Bronchial epithelial cell (primary cell): ENCODE data around the gene MRPS25. TPM values are rescaled to one million over a fixed set of nuclear protein-coding genes. Genes with fewer than 3 reads are reported as not detected.

Experiments
- DNase-seq: peaks from one replicate; pipeline ENCODE4 v3.0.0-alpha.2; 2010; ENCODE audit warnings: low read depth
- FAIRE-seq: peaks from 2 replicates; lab custom pipeline; 2011; peaks lifted over from hg19 to GRCh38; lab: Jason Lieb, UNC
- H3K27me3 ChIP-seq: 2 replicates; pipeline ENCODE4 v1.5.1; 2011; ENCODE audit warnings: low read length; ENCODE audit not compliant: control insufficient read depth, insufficient read depth
- H3K36me3 ChIP-seq: 2 replicates; pipeline ENCODE4 v1.5.1; 2011; ENCODE audit warnings: low read length; ENCODE audit not compliant: control insufficient read depth, insufficient read depth
- H3K4me3 ChIP-seq: 2 replicates; pipeline ENCODE4 v1.5.1; 2011; ENCODE audit warnings: mild to moderate bottlenecking, low read depth, low read length, control low read depth
- total RNA-seq: library from RNA; depleted of rRNA; stranded (reverse); fragments of >200 nt; gene quantifications from 2 replicates; pipeline ENCODE4 v1.2.1, GENCODE V29; 2014
- TF ChIP-seq, protein P1 (sequence below): IDR thresholded peaks from 2 replicates; pipeline ENCODE4 v1.5.1; 2011; ENCODE audit warnings: mild to moderate bottlenecking, moderate library complexity, low read length, control low read depth, inconsistent platforms; ENCODE audit not compliant: insufficient read depth, severe bottlenecking

Gene MRPS25
- total RNA-seq, 1 donor from 2014 or later, result 11.1 TPM

DNA sequence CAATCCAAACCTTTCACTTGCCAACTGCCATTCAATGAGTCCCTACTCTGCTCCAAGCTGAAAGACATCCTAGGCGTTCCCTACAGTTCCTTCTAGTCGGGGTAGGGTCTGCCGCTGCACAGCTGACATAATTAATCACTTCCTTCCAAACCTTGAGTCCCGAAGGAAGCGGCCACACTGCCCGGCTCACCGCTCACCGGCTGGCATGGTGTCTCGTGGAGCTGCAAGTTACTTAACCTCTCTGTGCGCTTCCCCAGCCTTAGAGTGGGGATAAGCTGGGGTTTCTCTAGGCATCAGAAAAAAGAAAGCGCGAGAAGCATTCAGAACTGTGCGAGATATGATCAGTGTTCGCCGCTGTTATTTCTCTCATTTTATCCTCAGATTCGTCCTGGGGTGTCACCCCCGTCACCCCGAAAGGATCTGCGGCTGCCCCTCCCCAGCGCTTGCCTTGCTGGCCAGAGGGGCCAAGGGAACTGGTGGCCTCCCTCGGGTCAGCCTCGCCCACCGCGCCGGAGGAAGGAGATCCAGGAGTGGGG is 748 bp downstream of the MRPS25 start:
- peak overlapping the region; percentile 97 for H3K4me3 ChIP-seq
- TF ChIP-seq, protein P1, sequence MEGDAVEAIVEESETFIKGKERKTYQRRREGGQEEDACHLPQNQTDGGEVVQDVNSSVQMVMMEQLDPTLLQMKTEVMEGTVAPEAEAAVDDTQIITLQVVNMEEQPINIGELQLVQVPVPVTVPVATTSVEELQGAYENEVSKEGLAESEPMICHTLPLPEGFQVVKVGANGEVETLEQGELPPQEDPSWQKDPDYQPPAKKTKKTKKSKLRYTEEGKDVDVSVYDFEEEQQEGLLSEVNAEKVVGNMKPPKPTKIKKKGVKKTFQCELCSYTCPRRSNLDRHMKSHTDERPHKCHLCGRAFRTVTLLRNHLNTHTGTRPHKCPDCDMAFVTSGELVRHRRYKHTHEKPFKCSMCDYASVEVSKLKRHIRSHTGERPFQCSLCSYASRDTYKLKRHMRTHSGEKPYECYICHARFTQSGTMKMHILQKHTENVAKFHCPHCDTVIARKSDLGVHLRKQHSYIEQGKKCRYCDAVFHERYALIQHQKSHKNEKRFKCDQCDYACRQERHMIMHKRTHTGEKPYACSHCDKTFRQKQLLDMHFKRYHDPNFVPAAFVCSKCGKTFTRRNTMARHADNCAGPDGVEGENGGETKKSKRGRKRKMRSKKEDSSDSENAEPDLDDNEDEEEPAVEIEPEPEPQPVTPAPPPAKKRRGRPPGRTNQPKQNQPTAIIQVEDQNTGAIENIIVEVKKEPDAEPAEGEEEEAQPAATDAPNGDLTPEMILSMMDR, result no peak
- FAIRE-seq (no peak), DNase-seq (peak; percentile 30)
- H3K27me3 ChIP-seq, result no peaks in the 10 kb centered on the region
- H3K36me3 ChIP-seq, result no peaks in the 10 kb centered on the region

DNA sequence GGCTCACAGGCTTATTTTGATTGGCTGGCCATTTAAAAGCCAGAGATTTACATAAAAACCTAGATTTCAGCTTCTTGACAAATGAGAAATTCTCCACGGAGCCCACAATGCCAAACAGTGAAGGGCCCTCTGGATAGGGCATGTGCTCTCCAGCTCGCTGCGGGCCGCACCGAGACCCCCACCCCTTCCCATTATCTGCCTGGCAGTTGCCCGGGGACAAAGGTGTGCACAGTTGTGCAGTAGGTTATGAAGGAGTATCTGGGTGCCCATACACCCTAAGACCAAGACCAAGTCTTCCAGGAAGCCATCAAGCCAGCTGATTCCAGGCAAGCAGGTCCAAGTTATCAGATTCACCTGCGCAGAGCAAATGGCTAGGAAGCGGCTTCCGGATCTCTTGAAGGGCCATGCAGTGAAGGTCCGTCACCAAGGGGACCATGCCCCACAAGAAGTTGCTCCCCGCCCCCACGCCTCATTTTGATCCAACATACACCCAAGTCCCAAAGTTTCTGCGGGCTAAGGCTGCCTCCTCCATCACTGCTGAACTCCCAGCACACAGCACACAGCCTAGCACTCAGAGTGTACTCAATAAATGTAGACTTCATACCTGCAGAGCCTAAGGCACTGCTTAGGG is 1.3 kb downstream of the MRPS25 start:
- H3K27me3 ChIP-seq, result no peaks in the 10 kb centered on the region
- FAIRE-seq, result no peak
- TF ChIP-seq, protein P1, result no peak
- H3K4me3 ChIP-seq, result peak overlapping the region; percentile 97
- peaks cover 5% of the 10 kb centered on the region for H3K36me3 ChIP-seq
- no peak for DNase-seq

DNA sequence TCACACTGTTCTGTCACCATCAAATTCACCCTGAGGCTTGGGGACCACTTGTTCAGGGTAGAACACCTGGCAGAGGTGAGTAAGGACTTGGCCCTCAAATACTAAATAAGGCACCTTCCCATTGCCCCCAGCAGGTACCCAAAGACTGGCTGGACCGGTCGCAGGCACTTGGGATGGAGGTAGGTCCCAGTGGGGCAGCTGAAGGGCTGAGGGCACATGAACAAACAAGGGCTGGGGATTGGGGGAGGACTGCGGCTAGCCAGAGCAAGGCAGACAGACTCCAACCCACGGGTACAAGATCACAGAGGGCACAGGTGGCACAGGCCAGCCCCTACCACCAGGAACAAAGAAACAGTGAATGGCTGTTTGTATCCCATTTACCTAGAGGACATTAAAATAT is 1.9 kb downstream of the MRPS25 start:
- FAIRE-seq, result no peak
- TF ChIP-seq, protein P1, result no peak
- H3K4me3 ChIP-seq, result no peak overlapping the region
- peaks cover 9% of the 10 kb centered on the region for H3K36me3 ChIP-seq
- DNase-seq, result no peak
- H3K27me3 ChIP-seq, result no peaks in the 10 kb centered on the region

DNA sequence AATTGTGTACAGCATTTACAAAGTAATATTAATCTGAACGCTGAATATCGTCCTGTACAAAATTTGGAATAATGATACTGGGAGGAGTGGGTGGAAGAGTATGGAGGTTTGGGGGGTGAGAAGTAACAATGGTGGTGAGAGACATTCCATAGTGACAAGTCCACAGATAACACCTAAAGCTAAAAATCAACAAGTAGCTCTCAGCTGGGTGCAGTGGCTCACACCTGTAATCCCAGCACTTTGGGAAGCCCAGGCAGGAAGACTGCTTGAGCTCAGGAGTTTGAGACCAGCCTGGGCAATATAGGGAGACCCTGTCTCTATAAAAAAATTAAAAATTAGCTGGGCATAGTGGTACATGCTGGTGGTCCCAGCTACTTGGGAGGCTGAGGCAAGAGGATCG is 5.1 kb downstream of the MRPS25 start:
- TF ChIP-seq, protein P1, result no peak
- Histone ChIP-seq H3K27me3 (no peaks in the 10 kb centered on the region), H3K36me3 (peaks cover 15% of the 10 kb centered on the region), H3K4me3 (no peak overlapping the region)
- DNase-seq (no peak), FAIRE-seq (no peak)

DNA sequence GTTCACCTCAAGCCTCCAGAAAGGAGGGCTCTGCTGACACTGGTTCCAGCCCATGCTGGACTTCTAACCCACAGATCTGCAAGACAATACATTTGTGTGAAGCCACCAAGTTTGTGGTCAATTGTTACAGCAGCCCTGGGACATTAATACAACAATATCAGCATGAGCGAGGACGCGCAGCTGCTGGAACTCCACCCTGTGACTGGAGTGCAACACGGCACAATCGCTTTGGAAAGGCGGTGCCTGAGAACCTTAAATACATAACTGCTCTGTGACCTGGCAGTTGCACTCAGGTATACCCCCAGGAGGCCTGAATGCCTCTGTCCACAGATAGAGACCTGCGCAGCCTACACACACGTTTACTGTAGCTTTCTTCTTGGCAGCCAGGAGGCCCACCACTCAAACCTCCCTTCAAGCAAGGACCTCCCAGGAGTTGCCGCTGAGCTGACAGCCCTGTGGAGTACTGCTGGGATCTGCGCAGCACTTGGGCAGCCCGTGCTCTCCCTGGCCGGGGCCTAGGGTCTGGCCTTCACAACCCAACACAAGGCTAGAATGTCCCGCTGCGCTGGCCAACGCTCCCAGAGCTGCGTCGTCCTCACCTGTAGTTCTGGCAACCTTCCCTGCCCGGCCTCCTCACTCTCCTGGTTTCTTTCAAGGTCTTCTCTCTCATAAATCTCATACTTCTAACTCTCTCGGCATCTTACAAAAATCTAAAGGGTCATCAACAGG is 8.3 kb downstream of the MRPS25 start:
- FAIRE-seq (no peak), DNase-seq (no peak)
- TF ChIP-seq, protein P1, result no peak
- Histone ChIP-seq H3K27me3 (no peaks in the 10 kb centered on the region), H3K36me3 (peaks cover 19% of the 10 kb centered on the region), H3K4me3 (no peak overlapping the region)
